Measurements from ENCODE around the gene ZCCHC24.

ZCCHC24 gene

DNA sequence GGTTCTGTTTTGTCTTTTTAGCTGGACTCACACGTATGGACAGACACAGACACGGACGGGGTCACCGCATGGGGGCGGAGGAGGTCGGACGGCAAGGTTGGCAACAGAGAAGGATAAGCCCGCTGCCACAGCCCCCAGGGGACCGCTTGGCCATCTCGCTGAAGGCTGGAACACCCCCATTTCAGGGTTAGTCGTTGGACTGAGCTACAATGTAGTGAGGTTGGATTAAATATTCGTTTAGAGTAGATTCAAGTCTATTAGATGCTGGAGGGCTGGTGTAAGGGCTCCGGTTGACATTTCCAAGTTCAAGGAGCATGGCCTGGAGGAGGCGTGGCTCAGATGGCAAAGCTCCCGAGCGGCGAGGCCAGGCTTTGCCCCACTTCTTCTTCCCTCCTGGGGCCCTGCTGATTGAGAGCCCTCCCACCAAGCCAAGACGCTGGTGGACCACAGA is 62.9 kb downstream of the ZCCHC24 start:
- DNase-seq: no peak

DNA sequence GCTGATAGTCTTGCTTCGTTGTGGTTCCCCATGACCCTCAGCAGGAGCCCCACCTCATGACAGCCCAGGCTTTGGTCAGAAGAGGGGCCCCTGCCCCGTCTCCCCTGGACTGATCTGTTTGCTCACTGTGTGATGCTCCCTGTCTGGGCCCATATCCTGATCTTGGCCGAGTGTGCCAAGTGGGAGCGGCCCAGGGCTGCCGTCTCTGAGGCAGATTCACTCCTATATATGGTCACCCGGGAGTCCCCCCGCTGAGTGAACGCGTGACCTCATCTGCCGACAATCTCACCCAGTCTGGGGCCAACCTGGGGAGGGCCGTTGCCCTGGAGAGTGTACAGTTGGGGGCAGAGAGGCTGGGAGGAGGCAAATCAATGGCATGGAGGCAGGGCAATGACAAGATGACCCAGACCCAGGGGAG is 63.6 kb downstream of the ZCCHC24 start:
- DNase-seq: peak; percentile 92

DNA sequence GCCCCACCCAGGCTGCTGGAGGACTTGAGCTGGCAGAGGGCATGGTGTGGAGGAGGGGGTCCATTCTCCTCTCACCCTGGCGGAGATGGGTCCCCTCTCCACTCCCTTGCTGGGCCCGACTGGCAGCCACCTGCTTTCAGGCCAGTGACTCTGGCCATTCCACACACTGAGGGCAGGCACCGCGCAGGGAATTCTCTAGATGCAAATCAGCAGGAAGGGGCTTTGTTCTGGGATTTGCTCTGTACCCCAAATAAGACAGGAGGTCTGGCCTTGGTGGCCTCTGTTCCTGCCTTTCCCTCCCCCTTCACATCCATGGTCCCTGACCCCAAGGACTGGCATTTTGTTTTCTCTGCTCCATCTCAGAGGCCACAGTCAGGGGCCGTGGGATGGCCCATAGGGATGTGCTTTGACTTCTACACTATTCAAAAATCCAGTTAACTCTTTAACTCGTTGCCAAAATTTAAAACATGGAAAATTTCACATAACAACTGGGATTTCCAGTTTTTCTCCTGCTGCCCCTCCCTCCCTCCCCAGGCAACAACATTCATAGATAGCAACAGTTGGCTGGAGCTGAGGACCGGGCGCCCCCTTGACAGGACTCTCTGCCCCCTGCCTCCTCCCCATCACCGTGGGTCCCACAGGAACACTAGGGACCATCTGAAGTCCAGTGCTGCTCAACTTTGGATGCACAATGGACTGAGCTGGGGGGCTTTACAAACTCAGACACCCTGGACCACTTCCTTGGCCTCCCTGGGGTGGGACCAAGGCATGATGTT is 64.3 kb downstream of the ZCCHC24 start:
- DNase-seq: no peak

DNA sequence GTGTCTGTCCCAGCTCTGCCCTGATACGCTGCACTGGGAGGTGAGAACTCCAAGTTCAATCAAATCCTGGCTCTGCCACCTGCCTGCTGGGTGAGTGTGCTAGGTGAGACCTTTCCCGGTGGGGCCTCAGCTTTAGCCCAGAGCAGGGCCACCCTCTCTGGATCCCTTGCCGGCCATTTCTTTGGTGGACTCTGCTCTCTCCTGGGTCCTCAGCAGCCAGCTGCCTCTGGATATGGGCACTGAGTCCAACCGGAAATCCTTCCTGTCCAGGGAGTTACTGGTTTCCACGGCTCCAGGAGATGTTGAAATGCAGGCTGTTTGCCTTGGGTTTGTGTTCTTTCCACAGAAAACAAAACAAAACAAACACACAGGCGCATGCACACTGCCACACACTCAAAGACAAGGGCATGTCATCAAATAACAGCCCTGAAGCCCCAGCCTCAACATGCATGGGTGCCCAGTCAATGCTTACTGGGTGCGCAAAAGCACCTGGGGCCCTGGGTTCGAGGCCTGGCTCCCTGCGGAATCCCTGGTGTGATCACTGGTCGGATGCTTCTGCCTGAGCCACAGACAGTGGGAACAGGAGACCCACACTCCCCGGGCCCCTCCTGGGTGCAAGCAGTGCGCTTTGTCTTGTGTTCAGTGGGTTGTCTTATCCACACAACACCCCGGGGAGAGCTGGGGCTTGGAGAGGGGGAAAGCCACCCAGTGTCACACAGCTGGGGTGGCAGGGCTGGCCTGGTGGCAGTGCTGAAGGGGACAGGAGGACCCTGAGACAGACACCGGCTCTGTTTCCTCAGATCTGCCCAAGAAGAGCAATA is 65.1 kb downstream of the ZCCHC24 start:
- DNase-seq: no peak

DNA sequence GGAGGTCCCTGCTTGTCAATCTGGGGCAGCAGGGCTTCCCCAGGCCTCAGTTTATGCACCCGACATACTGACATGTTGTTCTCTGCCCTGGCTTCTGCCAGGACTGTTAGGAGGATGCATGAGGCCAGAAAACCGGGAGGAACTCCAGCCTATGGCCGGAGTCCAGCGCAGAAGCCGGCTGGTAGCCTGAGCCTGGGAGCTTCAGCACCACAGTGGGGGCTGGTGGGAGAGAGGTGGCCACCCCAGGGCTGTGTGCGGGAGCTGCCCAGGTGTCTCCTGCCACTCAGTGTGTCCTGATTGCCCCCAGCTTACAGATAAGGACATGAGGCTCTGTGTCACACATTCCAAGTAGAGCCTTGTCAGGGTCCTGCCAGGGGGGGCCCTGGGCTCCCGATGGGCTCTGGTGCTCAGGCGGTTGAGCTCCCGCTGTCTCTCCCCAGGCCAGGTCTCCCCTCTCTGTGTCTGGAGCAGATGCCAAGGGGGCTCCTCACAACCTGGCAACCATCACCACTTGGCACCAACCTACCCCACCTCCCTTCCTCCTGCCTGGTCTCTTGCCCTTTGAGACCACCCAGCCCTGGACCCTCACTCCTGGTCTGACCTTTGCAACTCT is 65.8 kb downstream of the ZCCHC24 start:
- no peak for DNase-seq

DNA sequence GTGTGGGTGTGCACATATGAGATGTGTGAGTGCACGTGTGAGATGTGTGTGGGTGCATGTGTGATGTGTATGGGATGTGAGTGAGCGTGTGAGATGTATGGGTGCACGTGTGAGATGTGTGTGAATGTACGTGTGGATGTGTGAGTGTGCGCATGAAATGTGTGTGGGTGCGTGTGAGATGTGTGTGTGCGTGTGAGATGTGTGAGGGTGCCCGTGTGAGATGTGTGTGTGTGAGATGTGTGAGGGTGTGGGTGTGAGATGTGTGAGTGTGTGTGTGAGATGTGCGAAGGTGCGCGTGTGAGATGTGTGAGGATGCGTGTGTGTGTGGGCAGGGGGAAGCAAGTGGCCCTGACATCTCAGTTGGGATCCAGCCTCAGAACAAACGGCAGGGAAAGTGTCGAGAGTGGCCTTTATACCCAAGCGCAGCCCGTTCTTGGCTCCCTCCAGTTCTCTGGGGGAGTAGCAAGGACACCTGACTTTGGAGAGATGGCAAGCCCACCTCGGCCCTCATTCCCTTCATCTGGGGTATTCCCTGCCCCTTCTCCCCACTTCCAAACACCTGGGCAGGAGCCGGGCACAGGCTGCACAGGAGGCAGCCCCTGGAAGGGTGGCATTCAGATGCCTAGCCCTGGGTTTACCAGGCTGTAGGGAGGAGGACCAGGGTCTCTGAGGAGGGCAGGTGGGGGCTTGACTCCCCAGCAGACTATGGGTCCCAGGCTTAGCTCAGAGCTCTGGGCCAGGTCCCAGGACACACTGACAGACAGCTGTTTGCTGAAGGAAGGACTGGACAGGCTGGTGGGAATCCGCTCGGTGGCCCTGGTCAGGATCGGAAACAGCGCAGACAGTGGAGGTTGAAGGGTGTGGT is 66.5 kb downstream of the ZCCHC24 start:
- no peak for DNase-seq

DNA sequence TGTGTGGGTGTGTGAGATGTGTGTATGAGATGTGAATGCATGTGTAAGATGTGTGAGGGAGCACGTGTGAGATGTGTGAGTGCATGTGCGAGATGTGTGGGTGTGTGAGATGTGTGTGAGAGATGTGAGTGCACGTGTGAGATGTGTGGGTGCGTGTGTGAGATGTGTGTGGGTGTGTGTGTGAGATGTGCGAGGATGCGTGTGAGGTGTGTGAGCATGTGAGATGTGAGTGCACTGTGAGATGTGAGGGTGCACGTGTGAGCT is 67.1 kb downstream of the ZCCHC24 start:
- DNase-seq: no peak

DNA sequence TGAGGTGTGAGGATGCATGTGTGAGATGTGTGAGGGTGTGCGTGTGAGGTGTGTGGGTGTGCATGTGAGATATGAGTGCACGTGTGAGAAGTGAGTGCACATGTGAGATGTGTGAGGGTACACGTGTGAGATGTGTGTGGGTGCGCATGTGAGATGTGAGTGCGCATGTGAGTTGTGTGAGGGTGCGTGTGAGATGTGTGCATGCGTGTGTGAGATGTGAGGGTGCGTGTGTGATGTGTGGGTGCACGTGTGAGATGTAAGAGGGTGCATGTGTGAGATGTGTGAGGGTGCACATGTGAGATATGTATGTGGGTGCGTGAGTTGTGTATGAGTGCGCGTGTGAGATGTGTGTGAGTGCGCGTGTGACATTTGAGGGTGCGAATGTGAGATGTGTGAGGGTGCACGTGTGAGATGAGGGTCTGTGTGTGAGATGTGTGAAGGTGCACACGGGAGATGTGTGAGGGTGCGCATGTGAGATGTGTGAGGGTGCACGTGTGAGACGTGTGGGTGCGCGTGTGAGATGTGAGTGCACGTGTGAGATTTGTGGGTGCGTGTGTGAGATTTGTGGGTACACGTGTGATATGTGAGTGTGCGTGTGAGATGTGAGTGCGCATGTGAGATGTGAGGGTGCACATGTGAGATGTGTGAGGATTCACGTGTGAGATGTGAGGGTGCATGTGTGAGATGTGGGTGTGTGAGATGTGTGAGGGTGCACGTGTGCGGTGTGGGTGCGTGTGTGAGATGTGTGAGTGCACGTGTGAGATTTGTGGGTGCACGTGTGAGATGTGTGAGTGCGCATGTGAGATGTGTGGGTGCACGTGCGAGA is 67.7 kb downstream of the ZCCHC24 start:
- no peak for DNase-seq

DNA sequence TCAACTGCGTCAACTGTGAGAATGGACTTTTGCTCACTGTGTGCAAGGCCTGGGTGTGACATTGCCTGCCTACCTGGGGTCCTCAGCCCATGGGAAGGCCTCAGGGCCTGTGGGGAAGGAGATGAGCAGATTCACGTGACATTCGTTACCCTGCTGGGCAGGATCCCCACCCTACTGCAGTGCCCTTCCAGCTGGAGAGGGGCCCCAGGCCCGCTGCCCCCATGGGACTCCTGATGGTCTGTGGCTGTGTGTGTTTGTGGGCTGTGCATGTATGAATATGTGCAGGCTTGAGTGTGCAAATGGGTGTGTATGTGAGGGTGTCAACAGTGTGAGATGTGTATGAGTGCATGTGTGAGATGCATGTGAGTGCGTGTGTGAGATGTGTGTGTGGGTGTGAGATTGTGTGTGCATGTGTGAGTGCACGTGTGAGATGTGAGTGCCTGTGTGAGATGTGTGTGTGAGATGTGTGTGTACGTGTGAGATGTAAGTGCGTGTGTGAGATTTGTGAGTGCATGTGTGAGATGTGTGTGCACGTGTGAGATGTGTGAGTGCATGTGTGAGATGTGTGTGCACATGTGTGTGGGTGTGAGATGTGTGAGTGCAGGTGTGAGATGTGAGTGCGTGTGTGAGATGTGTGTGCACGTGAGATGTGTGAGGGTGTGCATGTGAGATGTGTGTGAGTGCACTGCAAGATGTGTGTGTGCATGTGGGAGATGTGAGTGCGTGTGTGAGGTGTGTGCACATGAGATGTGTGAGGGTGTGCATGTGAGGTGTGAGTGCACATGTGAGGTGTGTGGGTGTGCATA is 68.5 kb downstream of the ZCCHC24 start:
- no peak for DNase-seq

DNA sequence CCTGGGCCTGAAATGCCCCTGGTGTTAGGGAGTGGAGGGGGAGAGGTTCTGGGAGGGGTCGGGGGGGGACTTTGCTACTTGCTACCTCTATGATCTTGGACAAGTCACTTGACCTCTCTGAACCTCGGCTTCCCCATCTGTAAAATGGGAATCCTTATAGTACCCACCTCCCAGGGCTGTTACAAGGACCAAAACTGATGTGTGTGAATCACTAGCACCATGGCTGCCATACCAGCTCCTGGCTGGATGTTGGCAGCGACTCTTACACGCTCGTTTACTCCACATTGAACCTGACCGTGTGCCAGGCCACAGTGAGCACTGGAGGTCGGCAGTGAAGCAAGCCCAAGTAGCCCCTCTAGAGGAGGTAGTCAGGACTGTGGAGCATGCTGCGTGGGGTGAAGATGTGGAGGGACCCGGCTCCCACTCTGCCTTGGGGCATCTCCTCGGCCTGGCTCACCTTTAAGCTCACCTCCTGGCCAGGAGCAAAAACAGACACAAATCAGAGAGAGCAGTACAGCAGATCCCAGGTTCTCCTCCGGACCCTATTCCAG is 69.3 kb downstream of the ZCCHC24 start:
- no peak for DNase-seq

DNA sequence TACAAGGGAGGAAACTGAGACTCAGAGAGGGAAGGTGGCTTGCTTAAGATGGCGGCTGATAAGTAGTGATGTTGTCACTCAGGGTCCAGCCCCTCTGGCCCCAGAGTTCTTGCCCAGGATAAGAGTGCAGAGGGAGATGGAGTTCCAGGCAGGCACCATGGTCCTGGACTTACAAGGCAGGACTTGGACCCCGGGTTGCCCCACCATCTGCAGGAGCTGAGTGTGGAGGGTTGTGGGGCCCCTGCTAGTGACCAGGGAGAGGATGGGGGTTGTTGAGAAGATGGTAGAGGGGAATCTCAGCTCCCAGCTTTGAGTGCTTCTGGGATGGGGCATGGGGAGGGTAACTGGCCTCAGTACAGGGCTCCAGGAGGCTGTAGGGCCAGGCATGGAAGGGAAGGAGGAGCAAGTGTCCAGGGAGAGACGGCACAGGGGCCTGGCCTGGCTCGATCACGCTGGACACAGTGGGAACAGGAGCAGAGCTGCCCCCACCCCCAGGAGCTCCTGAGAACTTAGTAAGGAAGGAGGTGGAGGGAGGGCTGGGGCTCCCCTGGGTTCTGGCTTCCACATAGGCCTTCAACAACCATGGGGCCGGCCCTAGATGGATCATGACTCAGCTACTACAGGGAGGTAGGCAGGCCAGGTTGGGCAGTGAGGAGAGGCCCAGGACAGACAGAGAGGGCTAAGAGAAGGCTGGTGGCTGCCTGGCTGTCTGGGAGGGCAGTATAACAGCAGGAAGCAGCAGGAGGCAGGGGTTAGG is 69.9 kb downstream of the ZCCHC24 start:
- DNase-seq: peak; percentile 71

DNA sequence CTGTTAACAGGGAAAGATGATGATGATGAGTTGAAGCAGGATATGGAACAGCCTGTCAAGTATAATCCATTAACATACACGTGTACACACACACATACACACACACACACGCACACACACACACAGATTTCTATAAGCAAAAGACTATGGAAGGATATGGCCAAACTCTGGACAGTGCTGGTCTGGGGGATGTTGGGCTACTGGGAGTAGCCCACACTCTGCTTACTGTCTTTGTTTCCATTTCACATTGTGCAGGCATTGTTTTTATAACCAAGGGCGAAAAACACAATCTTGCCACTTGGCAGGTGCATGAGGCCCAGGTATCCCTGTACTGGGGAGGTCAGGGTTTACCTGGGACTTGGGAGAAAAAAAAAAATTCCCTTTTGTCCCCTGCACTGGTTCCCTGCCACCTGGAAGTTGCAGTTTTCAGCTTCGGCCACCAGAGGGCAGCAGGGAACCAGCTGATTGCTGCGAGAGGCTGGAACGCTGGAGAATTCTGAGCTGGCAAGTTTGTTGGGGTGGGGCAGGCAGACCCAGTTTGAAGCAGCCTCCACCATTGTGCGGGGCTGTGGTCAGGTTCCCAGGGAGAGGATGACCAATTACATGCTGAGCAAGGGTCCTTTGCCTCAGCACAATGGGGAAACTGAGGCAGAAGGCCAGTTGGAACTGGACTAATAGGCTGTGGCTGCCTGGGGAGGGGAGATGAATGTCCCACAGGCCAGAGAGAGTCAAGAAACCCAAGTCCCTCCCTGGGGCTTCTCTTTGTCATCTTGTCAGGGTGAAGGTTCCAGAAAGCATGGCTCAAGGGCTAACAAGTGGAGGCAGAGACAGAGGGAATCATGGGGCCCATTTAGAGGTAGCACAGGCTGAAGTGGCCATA is 70.9 kb downstream of the ZCCHC24 start:
- peak; percentile 77 for DNase-seq

DNA sequence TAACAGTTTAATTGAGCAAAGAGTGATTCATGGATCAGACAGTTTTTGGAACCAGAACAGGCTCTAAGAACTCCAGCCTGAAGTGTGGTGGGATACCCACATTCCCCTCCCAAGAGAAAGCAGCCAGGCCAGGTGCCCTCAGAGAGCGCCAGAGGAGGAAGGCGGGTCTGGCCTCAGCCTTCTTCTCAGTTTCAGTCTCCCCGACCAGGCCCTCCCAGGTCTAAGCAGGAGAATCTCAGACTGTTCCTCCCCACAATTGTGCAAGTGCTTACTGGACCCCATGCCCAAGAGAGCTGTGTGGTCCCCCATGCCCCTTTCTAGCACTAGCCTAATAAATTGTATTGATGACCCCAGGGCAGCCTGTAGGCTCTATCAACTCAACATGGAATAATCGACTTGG is 72.6 kb downstream of the ZCCHC24 start:
- DNase-seq: no peak

DNA sequence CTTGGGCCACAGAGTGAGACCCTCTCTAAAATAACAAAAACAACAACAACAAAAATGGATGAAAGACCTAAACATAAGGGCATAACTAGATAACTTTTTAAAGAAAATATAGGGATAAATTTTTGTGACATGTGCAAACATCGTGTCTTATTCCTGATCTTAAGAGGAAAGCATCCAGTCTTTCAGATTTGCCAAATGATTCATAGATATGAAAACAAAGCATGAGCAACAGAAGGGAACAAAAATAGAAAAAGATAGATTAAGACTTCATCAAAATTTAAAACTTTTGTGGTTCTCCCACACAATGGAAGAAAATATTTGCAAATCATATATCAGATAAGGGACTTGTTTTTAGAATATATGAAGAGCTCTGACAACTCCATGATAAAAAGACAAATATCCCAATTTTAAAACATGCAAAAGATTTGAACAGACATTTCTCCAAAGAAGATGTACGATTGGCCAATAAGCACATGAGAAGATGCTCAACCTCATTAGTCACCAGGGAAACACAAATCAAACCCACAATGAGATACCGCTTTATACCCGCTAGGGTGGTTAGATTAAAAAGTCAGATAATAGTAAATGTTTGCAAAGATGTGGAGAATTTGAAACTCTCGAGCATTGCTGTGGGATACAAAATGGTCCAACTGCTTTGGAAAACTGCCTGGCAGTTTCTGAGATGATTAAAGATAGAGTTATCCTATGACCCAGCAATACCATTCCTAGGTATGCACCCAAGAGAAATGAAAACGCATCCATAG is 77.8 kb downstream of the ZCCHC24 start:
- DNase-seq: peak; percentile 53

DNA sequence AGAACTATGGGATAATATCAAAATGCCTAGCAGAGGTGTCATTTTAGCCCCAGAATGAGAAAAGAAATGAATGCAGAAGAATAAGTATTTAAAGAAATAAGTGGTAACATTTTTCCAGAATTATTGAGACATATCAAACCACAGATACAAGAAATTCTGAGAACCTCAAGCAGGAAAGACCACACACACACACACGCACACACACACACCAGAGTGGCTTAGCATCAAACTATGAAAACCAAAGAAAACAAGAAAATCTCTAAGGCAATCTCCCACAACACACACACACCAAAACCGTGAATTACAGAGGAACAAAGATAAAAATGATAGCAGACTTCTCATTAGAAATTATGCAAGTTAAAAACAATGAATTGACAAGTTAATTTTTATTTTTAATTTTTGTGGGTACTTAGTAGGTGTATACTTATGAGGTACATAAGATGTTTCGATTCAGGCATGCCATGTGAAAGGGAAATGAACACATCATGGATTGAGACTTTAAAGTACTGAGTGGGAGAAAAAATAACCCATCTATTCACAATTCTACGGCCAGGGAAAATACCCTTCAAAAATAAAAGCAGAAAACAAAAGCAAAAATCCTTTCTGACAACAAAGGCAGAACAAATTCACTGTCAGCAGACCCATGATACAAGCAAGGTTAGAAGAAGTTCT is 83.6 kb downstream of the ZCCHC24 start:
- peak; percentile 39 for DNase-seq

DNA sequence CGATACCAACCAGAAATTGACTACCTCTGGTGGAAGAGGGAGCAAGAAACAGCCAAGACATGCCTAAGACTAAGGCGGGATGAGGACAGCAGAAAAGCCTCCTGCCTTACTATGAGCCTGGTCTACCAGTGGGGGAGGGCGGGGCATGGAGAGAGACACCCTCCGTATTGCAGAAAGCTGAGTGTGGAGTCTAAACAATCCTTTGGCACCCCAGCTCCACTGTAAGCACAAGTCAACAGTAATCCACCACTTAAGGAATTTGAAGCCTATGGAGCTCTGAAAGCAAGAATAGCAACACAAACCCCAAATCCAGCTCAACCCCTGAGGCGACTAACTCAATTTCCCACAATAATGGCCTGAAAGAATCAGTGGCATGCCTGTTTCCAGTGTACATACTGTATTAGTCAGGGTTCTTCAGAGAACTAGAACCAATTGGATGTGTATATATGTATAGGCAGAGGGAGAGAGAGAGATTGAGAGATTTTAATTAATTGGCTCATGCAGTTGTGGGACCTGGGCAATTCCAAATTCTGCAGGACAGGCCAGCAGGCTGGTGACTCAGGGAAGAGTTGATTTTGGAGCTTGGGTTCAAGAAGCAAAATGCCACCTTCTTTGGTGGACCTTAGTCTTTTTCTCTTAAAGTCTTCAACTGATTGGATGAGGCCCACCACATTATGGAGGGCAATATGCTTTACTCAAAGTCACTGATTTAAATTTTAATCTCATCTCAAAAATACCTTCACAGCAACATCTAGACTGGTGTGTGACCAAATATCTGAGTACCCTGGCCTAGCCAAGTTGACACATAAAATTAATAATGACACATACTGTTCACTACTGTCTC is 84.7 kb downstream of the ZCCHC24 start:
- no peak for DNase-seq

All from fibroblast of skin of abdomen (primary cell).